Osteoblast (primary cell): ENCODE results near the gene CCBE1. TPM values are rescaled to one million over a fixed set of nuclear protein-coding genes. Genes with fewer than 3 reads are reported as not detected.
A peak's percentile ranks its signal among the peaks of the same experiment; 100 is the strongest.

Experiments
- DNase-seq: peaks from one replicate; pipeline ENCODE4 v3.0.0; 2011; ENCODE audit warnings: low spot score, mixed read lengths; ENCODE audit not compliant: insufficient read length; ENCODE audit errors: missing footprints
- H2AFZ ChIP-seq: 2 replicates; pipeline ENCODE4 v1.6.0; 2011; ENCODE audit warnings: mild to moderate bottlenecking, low read length
- H3K27ac ChIP-seq: 2 replicates; pipeline ENCODE4 v1.5.1; 2011; ENCODE audit warnings: mild to moderate bottlenecking, low read depth, low read length, moderate library complexity
- H3K27me3 ChIP-seq: 2 replicates; pipeline ENCODE4 v1.6.0; 2012; ENCODE audit warnings: mild to moderate bottlenecking, control low read depth, inconsistent platforms, low read length, moderate library complexity; ENCODE audit not compliant: insufficient read depth
- H3K36me3 ChIP-seq: 2 replicates; pipeline ENCODE4 v1.5.1; 2011; ENCODE audit warnings: mild to moderate bottlenecking, low read length, control low read depth, moderate library complexity; ENCODE audit not compliant: insufficient read depth
- H3K4me1 ChIP-seq: 2 replicates; pipeline ENCODE4 v1.5.1; 2011; ENCODE audit warnings: mild to moderate bottlenecking, low read length, control low read depth, moderate library complexity; ENCODE audit not compliant: insufficient read depth
- H3K4me2 ChIP-seq: 2 replicates; pipeline ENCODE4 v1.6.0; 2011; ENCODE audit warnings: mild to moderate bottlenecking, low read length; ENCODE audit not compliant: insufficient read depth
- H3K4me3 ChIP-seq: fragments of 200-600 bp; sonication (generic); 3 replicates; pipeline ENCODE4 v1.5.1; 2012; ENCODE audit warnings: mild to moderate bottlenecking, low read length, inconsistent platforms; ENCODE audit not compliant: insufficient read depth
- H3K79me2 ChIP-seq: 2 replicates; pipeline ENCODE4 v1.6.0; 2012; ENCODE audit warnings: mild to moderate bottlenecking, low read length, control low read depth, inconsistent platforms; ENCODE audit not compliant: insufficient read depth
- H3K9me3 ChIP-seq: 2 replicates; pipeline ENCODE4 v1.5.1; 2011; ENCODE audit warnings: low read depth, low read length, control low read depth
- H4K20me1 ChIP-seq: 2 replicates; pipeline ENCODE4 v1.6.0; 2012; ENCODE audit warnings: mild to moderate bottlenecking, low read length, control low read depth; ENCODE audit not compliant: insufficient read depth
- total RNA-seq: library from RNA; depleted of rRNA; stranded (reverse); fragments of >200 nt; gene quantifications from 2 replicates; pipeline ENCODE4 v1.2.3, GENCODE V29; 2012
- TF ChIP-seq, protein P1 (sequence below): IDR thresholded peaks from 2 replicates; pipeline ENCODE4 v1.5.1; 2011; ENCODE audit warnings: mild to moderate bottlenecking, low read depth, low read length, moderate library complexity; ENCODE audit errors: extremely low read depth

CCBE1 gene
- total RNA-seq, 1 donor = 51.4 TPM

DNA sequence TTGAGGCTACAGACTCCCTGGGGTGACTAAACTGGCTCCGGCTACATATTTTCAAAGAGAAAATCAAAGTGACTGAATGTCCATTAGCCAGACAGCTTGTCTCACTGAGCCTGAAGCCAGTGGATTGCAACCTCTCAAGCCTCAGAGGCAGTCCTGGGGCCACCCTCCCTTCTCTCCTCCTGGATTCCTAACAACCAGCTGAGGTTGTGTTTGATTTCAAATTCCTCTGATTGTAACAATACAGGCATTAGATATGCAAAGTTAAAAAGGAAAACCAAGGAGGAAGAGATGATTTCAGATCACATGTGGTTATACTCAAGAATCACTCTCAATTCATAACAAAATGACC is 237.2 kb downstream of the CCBE1 start:
- Histone ChIP-seq H3K79me2 (no peaks in the 10 kb centered on the region), H3K9me3 (no peaks in the 10 kb centered on the region), H3K4me3 (no peak overlapping the region), H3K36me3 (peaks cover 24% of the 10 kb centered on the region), H3K27ac (no peak overlapping the region), H3K4me1 (peaks cover 5% of the 10 kb centered on the region), H2AFZ (no peak overlapping the region), H4K20me1 (no peaks in the 10 kb centered on the region), H3K27me3 (no peaks in the 10 kb centered on the region), H3K4me2 (peak overlapping the region; percentile 7)
- TF ChIP-seq, protein P1, sequence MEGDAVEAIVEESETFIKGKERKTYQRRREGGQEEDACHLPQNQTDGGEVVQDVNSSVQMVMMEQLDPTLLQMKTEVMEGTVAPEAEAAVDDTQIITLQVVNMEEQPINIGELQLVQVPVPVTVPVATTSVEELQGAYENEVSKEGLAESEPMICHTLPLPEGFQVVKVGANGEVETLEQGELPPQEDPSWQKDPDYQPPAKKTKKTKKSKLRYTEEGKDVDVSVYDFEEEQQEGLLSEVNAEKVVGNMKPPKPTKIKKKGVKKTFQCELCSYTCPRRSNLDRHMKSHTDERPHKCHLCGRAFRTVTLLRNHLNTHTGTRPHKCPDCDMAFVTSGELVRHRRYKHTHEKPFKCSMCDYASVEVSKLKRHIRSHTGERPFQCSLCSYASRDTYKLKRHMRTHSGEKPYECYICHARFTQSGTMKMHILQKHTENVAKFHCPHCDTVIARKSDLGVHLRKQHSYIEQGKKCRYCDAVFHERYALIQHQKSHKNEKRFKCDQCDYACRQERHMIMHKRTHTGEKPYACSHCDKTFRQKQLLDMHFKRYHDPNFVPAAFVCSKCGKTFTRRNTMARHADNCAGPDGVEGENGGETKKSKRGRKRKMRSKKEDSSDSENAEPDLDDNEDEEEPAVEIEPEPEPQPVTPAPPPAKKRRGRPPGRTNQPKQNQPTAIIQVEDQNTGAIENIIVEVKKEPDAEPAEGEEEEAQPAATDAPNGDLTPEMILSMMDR = no peak
- DNase-seq = peak; percentile 66

DNA sequence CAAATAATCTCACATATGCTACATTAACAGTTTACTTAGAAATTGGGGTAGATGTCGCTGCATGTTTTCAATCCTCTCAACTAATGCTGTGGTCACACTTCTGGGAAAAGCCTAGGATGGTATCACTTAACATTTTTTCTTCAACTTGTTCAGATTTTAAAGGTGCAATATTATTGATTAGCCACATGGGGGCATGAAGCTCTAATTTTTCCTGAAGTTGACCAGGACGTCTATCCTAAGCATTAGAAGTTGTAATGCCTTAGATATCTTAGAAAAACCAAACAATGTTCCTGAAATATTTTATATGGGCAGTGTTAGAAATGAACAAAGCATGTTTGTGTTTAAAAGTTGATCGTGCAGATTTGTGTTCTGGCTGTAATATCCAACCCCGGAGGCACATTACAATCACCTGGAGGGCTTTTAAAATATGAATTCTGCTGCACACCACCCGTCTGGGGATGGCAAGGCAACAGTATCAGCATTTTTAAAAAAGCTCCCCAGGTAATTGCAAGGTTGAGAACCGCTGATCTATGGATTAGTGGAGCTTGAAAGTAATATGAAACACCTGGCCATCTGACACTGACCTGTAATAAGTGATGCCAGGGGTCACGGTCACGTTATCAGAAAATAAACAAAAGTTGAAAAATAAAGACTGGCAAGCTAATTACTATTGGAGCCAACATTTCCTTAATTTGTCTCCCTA is 237.7 kb downstream of the CCBE1 start:
- TF ChIP-seq, protein P1 = peak; percentile 63
- peak; percentile 88 for DNase-seq
- Histone ChIP-seq H3K27me3 (no peaks in the 10 kb centered on the region), H3K4me1 (peaks cover 5% of the 10 kb centered on the region), H3K36me3 (peaks cover 24% of the 10 kb centered on the region), H3K27ac (no peak overlapping the region), H3K9me3 (no peaks in the 10 kb centered on the region), H3K79me2 (no peaks in the 10 kb centered on the region), H2AFZ (no peak overlapping the region), H3K4me2 (peak overlapping the region; percentile 7), H3K4me3 (no peak overlapping the region), H4K20me1 (no peaks in the 10 kb centered on the region)

DNA sequence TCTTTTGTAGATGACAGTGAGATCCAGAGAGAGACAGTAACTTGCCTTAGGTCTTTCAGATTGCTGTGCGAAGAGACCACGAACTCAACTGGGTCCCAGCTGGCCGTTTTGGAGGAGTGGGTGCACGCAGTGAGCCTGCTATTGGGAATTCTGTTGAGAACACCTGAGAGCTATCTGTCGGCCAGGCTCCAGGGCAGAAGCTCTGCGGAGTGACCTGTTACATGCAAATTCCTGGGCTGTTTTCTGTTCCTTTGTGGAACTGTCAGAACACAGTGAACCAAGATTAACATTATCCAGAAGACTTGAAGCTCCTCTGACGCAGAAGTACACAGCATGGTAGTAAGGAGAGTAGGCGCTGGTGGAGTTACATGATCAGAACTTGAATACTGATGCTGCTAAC is 238.6 kb downstream of the CCBE1 start:
- no peak for DNase-seq
- H3K4me3 ChIP-seq = no peak overlapping the region
- H4K20me1 ChIP-seq = no peaks in the 10 kb centered on the region
- TF ChIP-seq, protein P1 = no peak
- peaks cover 5% of the 10 kb centered on the region for H3K4me1 ChIP-seq
- no peak overlapping the region for H3K27ac ChIP-seq
- H2AFZ ChIP-seq = no peak overlapping the region
- peaks cover 24% of the 10 kb centered on the region for H3K36me3 ChIP-seq
- no peak overlapping the region for H3K4me2 ChIP-seq
- H3K27me3 ChIP-seq = no peaks in the 10 kb centered on the region
- no peaks in the 10 kb centered on the region for H3K9me3 ChIP-seq
- H3K79me2 ChIP-seq = no peaks in the 10 kb centered on the region

DNA sequence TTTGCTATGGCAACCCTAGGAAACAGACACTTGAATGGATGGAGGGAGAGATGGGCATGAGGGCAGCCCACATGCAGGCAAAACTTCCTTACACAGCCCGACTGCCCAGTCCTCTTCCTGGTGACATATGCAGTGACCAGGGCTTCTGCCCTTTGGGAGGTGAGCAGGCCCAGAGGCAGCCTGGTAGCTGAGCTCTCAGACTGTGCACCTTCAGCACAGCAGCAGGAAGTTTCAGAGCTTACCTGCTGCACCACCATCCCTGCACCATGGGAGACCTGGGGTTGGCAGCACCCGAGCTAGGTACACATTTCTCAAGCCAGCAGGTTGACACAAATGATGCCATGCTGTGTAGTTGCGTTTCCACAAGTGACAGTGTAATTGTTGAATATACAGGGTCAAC is 240.6 kb downstream of the CCBE1 start:
- H3K4me1 ChIP-seq = peaks cover 5% of the 10 kb centered on the region
- TF ChIP-seq, protein P1 = no peak
- no peak overlapping the region for H2AFZ ChIP-seq

More for the DNA sequence above, 240.6 kb downstream of the CCBE1 start:
- no peak for DNase-seq
- Histone ChIP-seq H3K4me2 (no peak overlapping the region), H3K9me3 (no peaks in the 10 kb centered on the region), H4K20me1 (no peaks in the 10 kb centered on the region), H3K27me3 (no peaks in the 10 kb centered on the region), H3K36me3 (peaks cover 24% of the 10 kb centered on the region), H3K79me2 (no peaks in the 10 kb centered on the region), H3K27ac (no peak overlapping the region), H3K4me3 (no peak overlapping the region)
